NCI-H187 (cell line): ENCODE measurements around the gene TRIP4.
"Not testable (repeated sequence)": the region's sequence is repeated elsewhere in the genome, so short reads cannot be mapped to it uniquely, and the experiment has no call there.

ENCODE experiments used
- DNase-seq, 2 experiments: peaks; one replicate each; lab custom pipeline; 2025; lab: John Stamatoyannopoulos, UW

Gene TRIP4

DNA sequence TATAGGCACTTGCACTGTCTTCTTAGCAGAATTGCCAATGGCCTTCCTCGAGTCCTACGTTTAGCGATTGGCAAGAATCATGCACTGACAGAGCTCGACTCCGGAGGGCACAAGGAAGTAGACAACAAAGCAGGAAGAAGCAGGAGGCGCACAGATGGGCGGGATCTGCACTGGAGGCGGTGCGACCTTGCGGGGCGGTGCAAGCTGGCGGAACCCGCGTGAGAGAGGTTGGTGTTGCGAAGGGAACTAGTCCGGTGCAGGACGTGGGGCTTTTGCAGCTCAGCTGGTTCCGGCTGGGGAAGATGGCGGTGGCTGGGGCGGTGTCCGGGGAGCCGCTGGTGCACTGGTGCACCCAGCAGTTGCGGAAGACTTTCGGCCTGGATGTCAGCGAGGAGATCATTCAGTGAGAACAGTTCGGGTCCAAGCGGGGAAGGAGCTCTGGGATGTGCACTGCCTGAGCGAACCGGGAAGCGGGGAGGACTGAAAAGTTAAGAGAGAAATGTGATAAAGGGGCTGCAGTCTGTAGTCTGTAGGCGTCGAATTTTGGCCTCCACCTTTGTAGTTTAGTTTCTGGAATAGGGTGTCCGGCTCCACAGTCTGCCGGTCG, at the start of gene TRIP4:
TRIP4 (plus strand) TSS at position 275 of the 607 bp plus-strand sequence; CDS start at position 303, 28 bp downstream.
- peak; percentile 71 to 77 for DNase-seq

DNA sequence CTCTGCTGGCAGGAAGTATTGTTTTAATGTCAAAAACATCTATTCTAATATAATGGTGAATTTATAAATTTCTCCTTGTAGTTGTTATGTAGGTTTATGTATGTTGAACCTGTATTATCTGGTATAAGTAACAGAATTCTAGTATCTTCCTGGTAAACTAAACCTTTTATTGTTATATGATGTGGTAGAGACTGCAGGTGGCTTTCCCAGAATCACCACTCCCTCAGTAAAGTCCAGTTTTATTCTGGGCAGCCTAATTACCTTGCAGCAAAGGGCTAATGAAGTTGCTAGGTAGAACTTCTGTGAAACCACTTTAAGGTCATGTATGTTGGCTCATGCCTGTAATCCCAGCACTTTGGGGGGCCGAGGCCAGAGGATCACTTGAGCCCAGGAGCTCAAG, 47.3 kb upstream of the TRIP4 start:
- no peak for DNase-seq

DNA sequence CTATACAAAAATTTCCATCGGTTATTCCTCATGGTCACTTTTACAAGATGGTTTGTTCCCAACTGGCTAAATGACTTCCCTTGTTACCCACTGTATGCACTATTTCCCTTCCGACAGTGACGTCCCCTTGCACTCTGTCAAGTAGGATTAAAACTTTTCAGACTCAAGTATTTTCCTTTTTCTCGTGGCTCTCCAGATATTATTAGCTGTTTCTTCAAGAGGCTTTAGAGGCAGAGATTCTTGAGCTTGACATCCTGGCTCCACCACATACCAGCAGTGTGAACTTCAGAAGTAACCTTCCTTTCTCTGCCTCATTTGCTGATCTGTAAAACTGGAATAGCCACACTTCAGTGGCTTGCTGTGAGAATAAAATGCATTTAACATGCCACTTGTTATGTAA, 45.7 kb upstream of the TRIP4 start:
- DNase-seq: no peak

DNA sequence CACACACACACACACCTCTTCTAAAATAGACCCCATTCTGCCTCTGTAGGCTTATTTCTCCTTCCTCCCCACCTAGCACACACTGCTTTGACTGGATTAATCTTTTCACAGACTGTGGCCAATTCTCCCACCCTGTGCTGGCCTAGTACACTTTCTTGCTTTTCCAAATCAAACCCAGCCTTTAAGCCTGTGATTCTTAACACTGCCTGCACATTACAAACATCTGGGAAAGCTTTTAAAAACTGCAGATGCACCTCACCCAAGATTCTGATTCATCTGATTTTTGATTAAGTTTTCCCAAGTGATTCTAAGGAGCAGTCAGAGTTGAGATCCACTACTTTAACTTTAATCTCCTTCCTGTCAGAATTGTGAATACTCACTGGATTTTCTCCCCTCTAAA, 44.4 kb upstream of the TRIP4 start:
- no peak for DNase-seq

DNA sequence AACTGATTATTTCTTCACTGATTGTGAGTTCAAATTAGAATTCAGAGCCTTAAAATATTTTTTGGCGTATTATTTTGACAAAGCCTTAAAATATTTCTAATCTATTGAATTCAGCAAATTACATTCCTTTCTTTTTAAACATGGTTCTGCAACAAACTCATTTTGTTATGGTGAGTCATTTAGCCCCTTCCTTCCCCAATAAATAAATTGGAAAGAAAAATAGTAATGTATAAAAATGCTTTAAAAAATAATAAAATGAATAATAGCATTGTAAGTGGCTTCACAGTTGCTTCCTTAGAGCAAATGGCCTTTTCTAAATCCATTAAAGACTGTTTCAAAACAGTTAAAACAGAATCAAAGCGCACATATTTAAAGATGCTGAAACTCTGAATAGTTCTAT, 43.8 kb upstream of the TRIP4 start:
- no peak for DNase-seq

DNA sequence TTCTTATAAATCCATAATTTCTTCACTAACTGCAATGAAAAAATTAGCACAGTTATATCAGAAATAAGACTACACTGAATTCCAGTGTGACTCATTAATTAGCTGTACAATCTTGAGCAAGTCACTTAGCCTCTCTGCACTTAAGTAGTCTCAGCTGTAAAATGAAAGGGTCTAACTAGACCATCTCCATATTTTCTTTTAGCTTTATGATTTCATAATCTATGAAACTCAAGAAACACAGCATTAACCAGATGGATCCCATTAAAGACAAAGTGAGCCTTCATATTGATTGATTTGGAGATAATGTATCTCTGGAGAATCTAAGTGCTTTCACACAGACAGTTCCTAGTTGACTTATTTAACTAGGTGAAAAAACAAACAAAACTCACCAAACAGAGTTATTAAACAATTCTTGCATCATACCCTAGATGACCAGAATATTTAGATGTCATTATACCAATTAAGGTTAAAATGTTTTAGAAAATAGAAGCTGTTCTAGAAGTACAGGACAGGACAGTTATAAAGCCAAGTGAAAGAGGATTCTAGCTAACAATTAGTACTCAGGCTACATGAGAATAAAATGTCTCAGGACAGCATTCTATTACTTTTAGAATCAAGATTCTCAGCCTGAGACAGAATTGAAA, 42.9 kb upstream of the TRIP4 start:
- no peak for DNase-seq

DNA sequence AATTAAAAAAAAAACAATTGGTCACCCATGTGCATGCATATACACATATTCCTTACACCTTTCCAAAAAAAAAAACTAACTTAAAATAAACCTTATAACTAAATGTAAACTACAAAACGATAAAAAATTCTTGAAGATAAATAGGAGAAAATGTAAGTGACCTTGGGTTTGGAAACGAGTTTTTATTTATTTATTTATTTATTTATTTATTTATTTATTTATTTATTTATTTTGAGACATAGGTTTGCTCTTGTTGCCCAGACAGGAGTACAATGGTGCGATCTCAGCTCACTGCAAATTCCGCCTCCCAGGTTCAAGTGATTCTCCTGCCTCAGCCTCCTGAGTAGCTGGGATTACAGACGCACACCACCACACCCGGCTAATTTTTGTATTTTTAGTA, 41.4 kb upstream of the TRIP4 start:
- DNase-seq: not testable (repeated sequence)

DNA sequence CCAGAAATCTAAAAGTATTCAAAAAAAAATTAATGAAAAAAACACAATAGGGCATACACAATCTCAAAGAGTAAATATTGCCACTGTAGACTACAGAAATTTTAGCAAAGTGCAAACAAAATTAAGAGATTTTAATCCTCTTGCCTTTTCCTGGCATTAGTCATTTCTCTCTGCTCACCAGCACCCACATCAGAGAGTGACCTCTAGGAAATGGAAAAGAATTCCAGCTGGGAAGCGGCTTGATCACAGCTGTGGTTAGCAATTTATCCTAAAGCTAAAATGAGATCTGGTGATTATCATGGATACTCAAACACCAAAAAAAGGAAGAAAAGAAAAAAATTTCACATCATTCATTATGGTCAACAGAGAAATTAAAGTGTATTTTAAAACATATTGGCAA, 39.2 kb upstream of the TRIP4 start:
- no peak for DNase-seq

DNA sequence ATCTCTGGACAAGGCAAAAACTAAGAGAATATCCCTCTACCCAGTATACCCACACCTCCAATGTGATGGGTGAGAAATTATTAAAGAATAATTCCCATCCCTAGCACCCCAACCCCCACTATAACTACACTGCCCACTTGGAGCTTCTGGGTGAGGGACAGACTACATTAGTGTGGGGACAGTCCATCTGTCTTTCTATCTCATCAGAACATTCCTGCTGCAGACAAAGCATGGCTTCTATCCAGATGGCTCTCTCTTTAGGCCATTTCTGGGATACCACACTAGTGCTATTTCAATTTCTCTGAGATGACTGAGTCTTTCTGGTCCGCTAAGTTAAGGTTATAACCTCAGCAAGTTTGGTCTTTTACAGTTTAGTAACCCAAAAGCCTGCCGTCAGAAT, 38.3 kb upstream of the TRIP4 start:
- DNase-seq: no peak

DNA sequence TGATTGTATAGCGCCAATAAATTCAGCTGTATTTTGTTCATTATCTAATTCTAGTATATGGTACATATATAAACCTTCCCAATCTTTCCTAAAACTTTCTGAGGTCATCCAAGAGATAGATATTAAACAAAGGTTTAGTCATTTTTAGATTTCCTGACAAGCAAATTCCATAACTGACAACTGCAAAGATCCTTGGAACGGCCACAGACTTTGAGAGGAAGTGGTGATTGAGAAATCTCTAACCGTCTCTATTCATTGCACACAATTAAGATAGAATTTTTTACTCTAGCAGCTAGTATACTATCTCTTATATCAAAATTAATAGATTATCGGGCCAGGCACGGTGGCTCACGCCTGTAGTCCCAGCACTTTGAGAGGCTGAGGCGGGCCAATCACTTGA, 36.4 kb upstream of the TRIP4 start:
- no peak for DNase-seq

DNA sequence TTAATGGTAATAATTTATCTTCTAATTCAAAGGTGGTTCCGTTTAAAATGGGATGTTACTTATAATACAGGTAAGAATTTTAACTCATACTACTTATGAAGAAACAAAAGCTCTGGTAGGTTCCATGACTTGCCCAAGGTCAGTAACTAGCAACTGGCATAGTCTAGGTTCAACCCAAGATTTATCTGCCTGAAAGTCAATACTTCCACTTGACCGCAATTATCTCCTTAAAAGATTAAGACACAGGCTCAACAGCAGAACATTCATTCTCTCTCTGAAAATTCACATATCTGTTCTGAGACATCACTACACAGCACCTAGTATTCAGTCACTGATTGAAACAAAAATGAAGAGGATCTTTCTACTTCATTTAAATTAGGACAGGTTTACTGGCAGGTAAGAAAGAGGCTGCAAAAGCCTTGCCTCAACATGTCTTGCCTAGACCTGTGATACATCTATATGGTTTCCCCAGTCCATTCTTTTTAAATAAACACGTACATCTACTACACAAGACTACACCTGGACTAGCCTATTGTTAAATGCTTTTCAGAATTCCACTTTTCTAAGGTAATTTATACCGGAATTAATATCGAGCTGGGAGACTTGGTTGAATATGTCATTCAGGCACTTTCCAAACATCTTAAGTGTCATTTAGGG, 32.8 kb upstream of the TRIP4 start:
- no peak for DNase-seq

DNA sequence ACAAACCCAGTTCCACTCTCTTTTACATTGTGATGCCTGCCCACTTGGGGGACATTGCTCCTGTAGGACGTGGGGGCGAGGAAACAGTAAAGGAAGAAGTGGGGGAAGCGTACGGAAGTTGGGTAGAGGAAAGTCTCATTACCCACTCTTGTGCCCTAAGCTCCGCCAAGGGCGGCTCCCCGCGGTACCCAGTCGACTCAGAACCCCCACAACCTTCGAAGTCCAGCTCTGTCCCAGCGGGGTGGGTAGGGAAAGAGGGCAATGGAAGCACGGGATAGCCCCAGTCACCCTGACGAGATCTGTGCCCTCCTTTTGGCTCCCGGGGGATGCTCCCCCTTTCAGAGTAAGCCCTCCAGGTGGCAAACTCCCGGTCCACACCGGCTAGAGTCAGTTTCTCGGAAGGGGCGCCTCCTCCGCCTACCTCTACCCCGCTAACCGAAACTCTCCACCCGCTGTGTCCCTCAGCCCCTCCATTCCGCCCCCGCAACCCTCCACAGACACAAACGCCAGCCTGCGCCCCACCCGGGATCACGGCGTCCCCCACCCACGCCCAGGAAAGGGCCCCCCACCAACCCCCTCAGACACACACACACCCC, 32.2 kb upstream of the TRIP4 start:
- DNase-seq: no peak

DNA sequence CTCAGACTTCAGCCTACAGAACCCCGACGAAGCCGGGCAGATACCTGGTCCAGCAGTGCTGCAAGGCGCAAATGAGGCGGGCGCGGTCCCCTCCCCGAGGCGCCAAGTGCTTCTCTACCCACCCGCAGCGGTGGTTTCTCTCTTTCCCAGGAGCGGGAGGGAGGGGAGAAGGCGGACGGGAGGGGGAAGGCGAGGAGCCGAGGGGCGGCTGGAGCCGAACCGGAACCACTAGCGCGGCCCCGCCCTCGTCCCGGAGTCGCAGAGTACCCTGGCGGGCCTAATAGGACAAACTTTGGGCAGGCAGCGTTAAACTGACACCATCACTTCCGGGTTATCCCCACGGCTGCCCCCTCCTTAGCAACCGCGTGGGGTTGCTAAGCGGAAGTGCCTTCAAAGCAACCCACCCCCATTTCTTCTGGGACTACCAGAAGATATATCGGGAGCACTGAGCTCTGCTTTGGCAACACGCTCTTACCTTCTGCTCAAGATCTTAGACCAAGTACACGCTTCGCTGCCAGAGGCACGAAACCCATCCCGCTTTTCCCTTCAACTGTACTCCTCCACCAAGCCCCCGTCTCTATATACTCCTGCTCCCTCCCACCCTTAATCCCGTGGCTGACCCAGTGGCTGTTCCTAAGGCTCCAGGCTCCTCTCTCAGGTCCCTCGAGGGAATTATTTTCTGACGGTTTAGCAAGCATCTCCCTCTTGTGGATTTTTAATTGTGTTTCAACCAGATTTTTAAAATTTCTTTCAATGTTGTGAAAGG, 31.5 kb upstream of the TRIP4 start, which contains the start of gene CSNK1G1:
CSNK1G1 (minus strand) TSS at position 230 of the 766 bp plus-strand sequence. CDS start 55,674 bp downstream, outside the sequence.
- peak; percentile 41 to 84 for DNase-seq

DNA sequence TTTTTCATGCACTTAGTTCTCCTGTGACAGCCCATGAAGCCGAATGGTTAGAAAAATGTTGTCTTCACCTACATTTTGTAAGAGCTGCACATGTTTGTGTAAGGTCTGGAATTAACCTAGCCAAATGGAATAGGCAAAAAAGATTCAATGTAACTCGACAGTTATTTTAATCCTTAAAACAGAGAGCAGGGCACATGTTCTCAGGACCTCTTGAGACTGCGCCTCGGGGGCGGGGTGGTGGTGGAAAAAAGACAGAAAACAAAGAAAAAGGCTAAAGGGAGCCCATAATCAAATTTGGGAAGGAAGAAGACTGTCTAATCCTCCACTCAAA, 31.0 kb upstream of the TRIP4 start:
- no peak for DNase-seq

DNA sequence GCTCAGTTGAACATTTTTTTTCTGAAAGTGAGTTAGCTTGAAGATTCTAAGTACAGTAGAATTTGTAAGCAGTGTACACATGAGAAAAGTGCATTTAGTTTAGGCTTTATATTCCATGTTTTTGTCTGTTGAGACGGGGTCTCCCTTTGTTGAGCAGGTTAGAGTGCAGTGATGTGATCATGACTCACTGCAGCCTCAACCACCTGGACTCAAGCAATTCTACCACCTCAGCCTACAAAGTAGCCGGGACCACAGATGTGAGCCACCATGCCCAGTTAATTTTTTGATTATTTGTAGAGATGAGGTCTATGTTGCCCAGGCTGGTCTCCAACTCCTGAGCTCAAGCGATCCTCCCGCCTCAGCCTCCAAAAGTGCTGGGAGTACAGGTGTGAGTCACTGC, 26.4 kb upstream of the TRIP4 start:
- DNase-seq: no peak

DNA sequence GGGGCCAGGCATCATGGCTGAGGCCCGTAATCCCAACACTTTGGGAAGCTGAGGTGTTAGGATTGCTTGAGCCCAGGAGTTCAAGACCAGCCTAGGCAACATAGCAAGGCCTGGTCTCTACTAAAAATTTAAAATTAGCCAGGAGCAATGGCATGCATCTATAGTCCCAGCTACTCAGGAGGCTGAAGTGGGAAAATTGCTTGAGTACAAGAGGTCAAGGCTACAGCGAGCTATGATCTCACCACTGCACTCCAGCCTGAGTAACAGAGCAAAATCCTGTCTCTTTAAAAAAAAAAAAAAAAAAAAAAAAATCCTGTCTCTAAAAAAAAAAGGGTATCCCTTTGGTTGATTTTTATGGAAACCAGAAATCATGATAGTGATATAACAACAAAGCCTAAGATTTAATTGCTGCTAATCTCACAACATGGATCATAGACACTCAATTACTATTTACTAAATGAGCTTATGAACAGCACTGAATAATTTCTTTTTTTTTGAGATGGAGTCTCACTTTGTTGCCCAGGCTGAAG, 18.5 kb upstream of the TRIP4 start:
- DNase-seq: no peak

DNA sequence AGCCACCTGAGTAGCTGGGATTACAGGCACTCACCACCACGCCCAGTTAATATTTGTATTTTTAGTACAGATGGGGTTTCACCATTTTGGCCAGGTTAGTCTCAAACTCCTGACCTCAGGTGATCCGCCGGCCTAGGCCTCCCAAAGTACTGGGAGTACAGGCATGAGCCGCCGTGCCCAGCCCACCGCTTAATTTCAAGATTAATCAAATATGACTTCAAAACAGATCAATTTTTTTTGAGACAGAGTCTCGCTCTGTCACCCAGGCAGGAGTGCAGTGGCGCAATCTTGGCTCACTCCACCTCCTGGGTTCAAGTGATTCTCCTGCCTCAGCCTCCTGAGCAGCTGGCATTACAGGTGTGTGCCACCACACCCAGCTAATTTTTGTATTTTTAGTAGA, 16.3 kb upstream of the TRIP4 start:
- not testable (repeated sequence) for DNase-seq

DNA sequence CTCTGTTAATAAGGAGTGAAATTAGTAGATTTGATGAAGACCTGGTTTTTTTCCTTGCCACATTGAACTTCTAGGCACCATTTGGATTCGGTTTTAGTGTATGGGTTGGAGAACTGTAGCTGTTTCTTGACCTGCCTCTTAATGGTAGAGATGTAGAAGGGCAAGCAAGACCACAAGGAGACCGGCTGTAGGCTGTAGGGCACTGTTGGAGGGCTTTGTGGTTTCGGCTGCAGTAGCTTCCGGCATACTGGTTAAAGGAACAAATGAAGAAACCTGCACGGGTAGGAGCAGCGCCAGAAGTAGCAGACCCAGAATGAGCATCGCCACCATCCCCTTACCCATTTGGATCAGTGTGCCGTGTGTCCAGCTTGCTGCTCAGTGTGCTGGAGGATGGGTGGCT, 14.3 kb upstream of the TRIP4 start:
- no peak for DNase-seq

DNA sequence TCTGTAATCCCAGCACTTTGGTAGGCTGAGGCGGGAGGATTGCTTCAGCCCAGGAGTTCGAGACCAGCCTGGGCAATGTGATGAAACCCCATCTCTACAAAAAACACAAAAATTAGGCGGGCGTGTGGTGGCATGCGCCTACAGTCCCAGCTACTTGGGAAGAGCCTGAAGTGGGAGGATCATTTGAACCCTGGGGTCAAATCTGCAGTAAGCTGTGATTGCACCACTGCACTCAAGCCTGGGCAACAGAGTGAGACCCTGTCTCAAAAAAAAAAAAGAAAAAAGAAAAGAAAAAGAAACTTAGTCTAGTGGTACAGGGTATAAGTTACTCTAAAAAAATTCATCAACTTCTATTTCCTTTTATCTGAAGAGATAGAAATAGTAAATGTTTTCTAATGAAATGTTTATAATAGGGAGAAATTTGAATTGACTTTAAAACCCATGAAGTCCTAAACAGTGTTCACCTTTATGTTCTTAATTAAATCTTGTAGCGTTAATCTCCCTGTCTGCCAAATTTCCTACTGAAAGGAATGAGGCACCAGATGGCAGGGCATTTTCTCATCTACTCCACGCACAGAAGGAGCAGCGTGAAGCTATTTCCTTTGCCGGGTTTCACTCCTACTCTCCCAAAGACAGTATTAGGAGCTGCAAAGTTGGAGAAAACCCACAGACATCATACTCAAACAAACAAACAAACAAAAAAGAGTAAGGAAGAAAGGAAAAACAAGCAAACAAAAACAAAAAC, 8.2 kb upstream of the TRIP4 start:
- DNase-seq: no peak

DNA sequence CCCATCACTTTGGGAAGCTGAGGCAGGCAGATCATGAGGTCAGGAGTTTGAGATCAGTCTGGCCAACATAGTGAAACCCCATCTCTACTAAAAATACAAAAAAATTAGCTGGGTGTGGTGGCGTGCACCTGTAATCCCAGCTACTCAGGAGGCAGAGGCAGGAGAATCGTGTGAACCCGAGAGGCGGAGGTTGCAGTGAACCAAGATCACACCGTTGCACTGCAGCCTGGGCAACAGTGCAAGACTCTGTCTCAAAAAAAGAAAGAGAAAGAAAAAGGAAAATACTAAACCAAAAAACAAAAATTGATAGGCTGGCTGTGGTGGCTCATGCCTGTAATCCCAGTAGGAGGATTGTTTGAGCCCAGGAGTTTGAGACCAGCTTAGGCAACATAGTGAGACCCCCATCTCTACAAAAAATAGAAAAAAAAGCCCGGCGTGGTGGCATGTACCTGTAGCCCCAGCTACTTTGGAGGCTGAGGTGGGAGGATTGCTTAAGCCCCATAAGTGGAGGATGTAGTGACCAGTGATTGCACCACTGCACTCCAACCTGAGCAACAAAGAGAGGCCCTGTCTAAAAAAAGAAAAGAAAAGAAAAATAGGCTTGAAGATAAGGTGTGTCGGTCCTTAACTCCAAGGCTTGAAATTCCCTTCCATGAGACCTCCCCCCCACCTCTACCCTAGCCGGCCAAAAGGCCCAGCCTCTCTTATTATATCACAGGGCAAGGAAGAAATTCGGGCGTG, 7.3 kb upstream of the TRIP4 start:
- DNase-seq: not testable (repeated sequence)
